ENCODE data around the gene BLOC1S6. TPM values are rescaled to one million over a fixed set of nuclear protein-coding genes. Genes with fewer than 3 reads are reported as not detected.

The BLOC1S6 gene
- total RNA-seq, 1 donor from 2014 or later: 64.2 TPM

DNA sequence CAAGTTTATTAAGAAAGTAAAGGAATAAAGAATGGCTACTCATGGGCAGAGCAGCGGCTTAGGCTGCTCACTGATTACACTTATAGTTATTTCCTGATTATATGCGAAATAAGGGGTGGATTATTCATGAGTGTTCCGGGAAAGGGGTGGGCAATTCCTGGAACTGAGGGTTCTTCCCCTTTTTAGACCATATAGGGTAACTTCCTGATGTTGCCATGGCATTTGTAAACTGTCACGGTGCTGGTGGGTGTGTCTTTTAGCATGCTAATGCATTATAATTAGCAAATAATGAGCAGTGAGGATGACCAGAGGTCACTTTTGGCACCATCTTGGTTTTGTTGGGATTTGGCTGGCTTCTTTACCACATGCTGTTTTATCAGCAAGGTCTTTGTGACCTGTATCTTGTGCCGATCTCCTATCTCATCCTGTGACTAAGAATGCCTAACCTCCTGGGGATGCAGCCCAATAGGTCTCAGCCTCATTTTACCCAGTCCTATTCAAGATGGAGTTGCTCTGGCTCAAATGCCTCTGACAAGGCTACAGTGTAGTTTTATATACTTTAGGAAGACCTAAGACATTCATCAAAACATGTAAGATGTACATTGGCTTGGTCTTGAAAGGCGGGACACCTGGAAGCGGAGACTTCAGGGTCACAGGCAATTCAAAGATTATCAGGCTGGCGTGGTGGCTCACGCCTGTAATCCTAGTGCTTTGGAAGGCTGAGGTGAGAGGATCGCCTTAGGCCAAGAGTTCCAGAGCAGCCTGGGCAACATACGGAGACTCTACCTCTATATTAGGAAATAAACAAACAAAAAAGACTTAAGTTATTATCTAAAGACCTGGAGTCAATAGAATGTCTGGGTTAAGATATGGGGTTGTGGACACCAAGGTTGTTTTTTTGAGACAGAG is 3.2 kb upstream of the BLOC1S6 start:
- peaks cover 12% of the 10 kb centered on the region for H3K4me1 ChIP-seq (ENCODE audit: insufficient read depth, low read length)
- H3K36me3 ChIP-seq (ENCODE audit: insufficient read depth, low read length): no peaks in the 10 kb centered on the region
- H3K9me3 ChIP-seq (ENCODE audit: insufficient read depth, low read depth, low read length): no peaks in the 10 kb centered on the region
- H3K36me3 Mint-ChIP-seq (ENCODE audit: low read depth, unreplicated experiment): no peaks in the 10 kb centered on the region
- no peaks in the 10 kb centered on the region for H4K20me1 ChIP-seq (ENCODE audit: insufficient read depth, low read length)
- H3K9ac ChIP-seq (ENCODE audit: low read length): no peak overlapping the region
- H2AFZ ChIP-seq (ENCODE audit: low read depth, low read length): no peak overlapping the region
- no peak overlapping the region for H3K27ac ChIP-seq (ENCODE audit: low read depth, low read length)
- peaks cover 15% of the 10 kb centered on the region for H3K79me2 ChIP-seq (ENCODE audit: insufficient read depth, low read length)
- H3K4me2 ChIP-seq (ENCODE audit: low read length): no peak overlapping the region
- H3K27me3 Mint-ChIP-seq (ENCODE audit: low read depth, unreplicated experiment): no peaks in the 10 kb centered on the region
- DNase-seq (ENCODE audit: low read depth) (no peak), FAIRE-seq (no peak)
- peaks cover 15% of the 10 kb centered on the region for H3K4me1 Mint-ChIP-seq (ENCODE audit: low read depth, unreplicated experiment)
- H3K4me3 Mint-ChIP-seq (ENCODE audit: unreplicated experiment): no peak overlapping the region
- H3K27ac Mint-ChIP-seq (ENCODE audit: unreplicated experiment): no peak overlapping the region
- H3K9me3 Mint-ChIP-seq (ENCODE audit: unreplicated experiment): no peaks in the 10 kb centered on the region
- no peaks in the 10 kb centered on the region for H3K27me3 ChIP-seq (ENCODE audit: insufficient read depth, low read length)
- H3K4me3 ChIP-seq (ENCODE audit: insufficient read depth, low read depth, low read length): no peak overlapping the region
- TF ChIP-seq CTCF (IDR thresholded peaks at IDR 0.05; ENCODE audit: insufficient read depth, low read depth, low read length) (no peak), EZH2 (IDR thresholded peaks at IDR 0.05; ENCODE audit: insufficient read depth, low read length) (no peak)

GRCh38 chr15:45585069-45585791 is 1.9 kb upstream of the BLOC1S6 start:
- peaks cover 27% of the 10 kb centered on the region for H3K79me2 ChIP-seq (ENCODE audit: insufficient read depth, low read length)
- Mint-ChIP-seq H3K27ac (ENCODE audit: unreplicated experiment) (no peak overlapping the region), H3K27me3 (ENCODE audit: low read depth, unreplicated experiment) (no peaks in the 10 kb centered on the region), H3K36me3 (ENCODE audit: low read depth, unreplicated experiment) (no peaks in the 10 kb centered on the region), H3K9me3 (ENCODE audit: unreplicated experiment) (no peaks in the 10 kb centered on the region), H3K4me3 (ENCODE audit: unreplicated experiment) (peak overlapping the region; percentile 96), H3K4me1 (ENCODE audit: low read depth, unreplicated experiment) (peaks cover 17% of the 10 kb centered on the region)
- H3K4me3 ChIP-seq (ENCODE audit: insufficient read depth, low read depth, low read length): no peak overlapping the region
- TF ChIP-seq EZH2 (IDR thresholded peaks at IDR 0.05; ENCODE audit: insufficient read depth, low read length) (no peak), CTCF (IDR thresholded peaks at IDR 0.05; ENCODE audit: insufficient read depth, low read depth, low read length) (no peak)
- H3K27ac ChIP-seq (ENCODE audit: low read depth, low read length): no peak overlapping the region
- no peaks in the 10 kb centered on the region for H3K27me3 ChIP-seq (ENCODE audit: insufficient read depth, low read length)
- FAIRE-seq (no peak), DNase-seq (ENCODE audit: low read depth) (no peak)
- no peaks in the 10 kb centered on the region for H4K20me1 ChIP-seq (ENCODE audit: insufficient read depth, low read length)
- H3K4me1 ChIP-seq (ENCODE audit: insufficient read depth, low read length): peaks cover 20% of the 10 kb centered on the region
- peak overlapping the region; percentile 88 for H3K4me2 ChIP-seq (ENCODE audit: low read length)
- no peaks in the 10 kb centered on the region for H3K9me3 ChIP-seq (ENCODE audit: insufficient read depth, low read depth, low read length)
- no peaks in the 10 kb centered on the region for H3K36me3 ChIP-seq (ENCODE audit: insufficient read depth, low read length)
- H3K9ac ChIP-seq (ENCODE audit: low read length): no peak overlapping the region
- H2AFZ ChIP-seq (ENCODE audit: low read depth, low read length): no peak overlapping the region
